ENCODE measurements around the gene SCG5.

The SCG5 gene

GRCh38 chr15:32737304-32737703 lies 95.8 kb downstream of the SCG5 start:
- peaks cover 76% of the 10 kb centered on the region for H3K9me3 Mint-ChIP-seq
- no peak overlapping the region for H3K27ac Mint-ChIP-seq
- H3K36me3 Mint-ChIP-seq (ENCODE audit: low read depth) = peaks cover 80% of the 10 kb centered on the region

GRCh38 chr15:32738666-32739065 lies 97.2 kb downstream of the SCG5 start:
- Mint-ChIP-seq H3K36me3 (ENCODE audit: low read depth) (peaks cover 80% of the 10 kb centered on the region), H3K4me3 (no peak overlapping the region), H3K27ac (no peak overlapping the region)

More at GRCh38 chr15:32737304-32737703, 95.8 kb downstream of the SCG5 start:
- no peak overlapping the region for H3K4me3 Mint-ChIP-seq
- no peak for TF ChIP-seq CTCF (IDR thresholded peaks at IDR 0.05)
- DNase-seq = no peak
- peaks cover 10% of the 10 kb centered on the region for H3K4me1 Mint-ChIP-seq
- peaks cover 3% of the 10 kb centered on the region for H3K27me3 Mint-ChIP-seq (ENCODE audit: low read depth, poor library complexity)

GRCh38 chr15:32739522-32740063 lies 98.1 kb downstream of the SCG5 start:
- peaks cover 77% of the 10 kb centered on the region for H3K36me3 Mint-ChIP-seq (ENCODE audit: low read depth)
- H3K27ac Mint-ChIP-seq = no peak overlapping the region
- H3K4me3 Mint-ChIP-seq = no peak overlapping the region
- no peaks in the 10 kb centered on the region for H3K4me1 Mint-ChIP-seq
- no peak for TF ChIP-seq CTCF (IDR thresholded peaks at IDR 0.05)
- H3K27me3 Mint-ChIP-seq (ENCODE audit: low read depth, poor library complexity) = peaks cover 3% of the 10 kb centered on the region
- no peak for DNase-seq
- peaks cover 74% of the 10 kb centered on the region for H3K9me3 Mint-ChIP-seq

More at GRCh38 chr15:32738666-32739065, 97.2 kb downstream of the SCG5 start:
- no peak for DNase-seq
- Mint-ChIP-seq H3K9me3 (peaks cover 80% of the 10 kb centered on the region), H3K27me3 (ENCODE audit: low read depth, poor library complexity) (peaks cover 3% of the 10 kb centered on the region), H3K4me1 (no peaks in the 10 kb centered on the region)
- no peak for TF ChIP-seq CTCF (IDR thresholded peaks at IDR 0.05)

GRCh38 chr15:32743411-32744140 lies 102.1 kb downstream of the SCG5 start:
- H3K9me3 Mint-ChIP-seq = peaks cover 84% of the 10 kb centered on the region
- no peak for DNase-seq
- peaks cover 7% of the 10 kb centered on the region for H3K4me1 Mint-ChIP-seq
- H3K4me3 Mint-ChIP-seq = no peak overlapping the region
- TF ChIP-seq CTCF (IDR thresholded peaks at IDR 0.05) = no peak
- H3K27ac Mint-ChIP-seq = no peak overlapping the region
- H3K27me3 Mint-ChIP-seq (ENCODE audit: low read depth, poor library complexity) = no peaks in the 10 kb centered on the region
- peaks cover 72% of the 10 kb centered on the region for H3K36me3 Mint-ChIP-seq (ENCODE audit: low read depth)

GRCh38 chr15:32746116-32746857 lies 104.8 kb downstream of the SCG5 start:
- Mint-ChIP-seq H3K9me3 (peaks cover 61% of the 10 kb centered on the region), H3K36me3 (ENCODE audit: low read depth) (peaks cover 57% of the 10 kb centered on the region), H3K4me3 (no peak overlapping the region), H3K27ac (no peak overlapping the region), H3K4me1 (peaks cover 26% of the 10 kb centered on the region), H3K27me3 (ENCODE audit: low read depth, poor library complexity) (no peaks in the 10 kb centered on the region)
- no peak for TF ChIP-seq CTCF (IDR thresholded peaks at IDR 0.05)
- no peak for DNase-seq
